Heart left ventricle (tissue), 13 donors: ENCODE measurements around the gene PVRIG.

Experiments used
- CTCF ChIP-seq, 12 donors: fragments of 200-600 bp; sonication (generic) in 4 of 12; IDR thresholded peaks; one replicate each; pipeline versions ENCODE4 v1.5.0 to v1.8.0; 2018 to 2022; ENCODE audit warnings: antibody characterized with exemption in 12 of 12, mild to moderate bottlenecking in 5 of 12
- POLR2A ChIP-seq, 2 donors: fragments of 450-650 bp; IDR thresholded peaks; one replicate each; pipeline ENCODE4 v1.6.1; 2017; ENCODE audit warnings: antibody characterized with exemption in 2 of 2, mild to moderate bottlenecking in 2 of 2, moderate library complexity in 2 of 2
- donor health status: ischemic (EF 13 %, LVEDD 7.1; RV severe dilation, severe dysfunction).
- donor health status: DM: no; HTN: yes; CAD: no.
- donor health status: DM: no; HTN: no; CAD: no.
- donor health status: ischemic (EF 25% LVEDD 6.9; RV normal size, moderate dysfunction).
- donor health status: ischemic (EF 25% LVEDD 5.7; RV mildly dilated, moderate dysfunction).
- donor health status: ischemic (EF 35%, LVEDD 5.7; RV mildly dilated, moderate dysfunction).
- donor health status: nonischemic (EF 11% LVEDD 7.7; RV severe dilation, severe dysfunction).
- donor health status: DM: yes; HTN: yes; CAD: no.
- donor health status: PGD.
- donor health status: ischemic (EF 29% LVEDD 5.4; RV normal size, mild dysfunction).
- donor health status: nonischemic (EF 23%, LVEDD 6.1; RV moderate dilation, normal function).

GRCh38 chr7:100247152-100247757, 27.5 kb downstream of the PVRIG start:
- TF ChIP-seq POLR2A (IDR thresholded peaks at IDR 0.05) = no peak
- TF ChIP-seq CTCF (IDR thresholded peaks at IDR 0.05) = no peak
